T-helper 2 cell treated with Interferon-gamma antibody and Interleukin-4, amounts not matched to agents 100 ng/mL and 5 ng/mL, for 36 hours (primary cell): ENCODE results near the gene PLXND1. TPM values are rescaled to one million over a fixed set of nuclear protein-coding genes. Genes with fewer than 3 reads are reported as not detected.
"Not testable (repeated sequence)": the region's sequence is repeated elsewhere in the genome, so short reads cannot be mapped to it uniquely, and the experiment has no call there.

Source experiments
- intact Hi-C: fragments of 100-400 bp; cut with micrococcal nuclease; formaldehyde crosslinking; loops from one replicate; pipeline ENCODE4 v1.15.1; 2023
- total RNA-seq: library from RNA; stranded (reverse); gene quantifications from 2 replicates; pipeline ENCODE4 v1.2.3, GENCODE V29; 2022

Gene PLXND1
- total RNA-seq, 1 donor from 2014 or later = 1.6 TPM

DNA sequence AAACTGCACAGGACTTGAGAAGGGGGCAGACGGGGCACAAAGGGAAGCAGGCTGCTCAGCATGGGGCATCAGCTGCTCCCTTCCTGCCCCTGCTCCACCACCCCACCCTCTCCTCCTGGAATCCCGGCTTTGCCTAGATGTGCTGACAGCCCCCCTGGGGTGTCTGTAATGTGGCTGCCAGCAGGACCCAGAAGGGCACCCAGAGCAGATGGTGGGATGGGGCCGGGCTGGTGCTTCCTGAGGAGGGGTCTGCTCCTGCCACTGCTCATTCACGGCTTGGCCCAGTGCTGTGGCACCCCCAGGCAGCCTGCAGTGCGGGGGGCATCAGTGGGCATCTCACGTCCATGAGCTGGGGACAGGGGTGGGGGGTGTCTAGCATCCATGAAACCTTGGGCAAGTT is 53.3 kb downstream of the PLXND1 start:
- intact Hi-C loops = no loop called here

- intact Hi-C loops = no loop called here
These were observed 54.0 kb downstream of the PLXND1 start for GRCh38 chr3:129552287-129553050.

DNA sequence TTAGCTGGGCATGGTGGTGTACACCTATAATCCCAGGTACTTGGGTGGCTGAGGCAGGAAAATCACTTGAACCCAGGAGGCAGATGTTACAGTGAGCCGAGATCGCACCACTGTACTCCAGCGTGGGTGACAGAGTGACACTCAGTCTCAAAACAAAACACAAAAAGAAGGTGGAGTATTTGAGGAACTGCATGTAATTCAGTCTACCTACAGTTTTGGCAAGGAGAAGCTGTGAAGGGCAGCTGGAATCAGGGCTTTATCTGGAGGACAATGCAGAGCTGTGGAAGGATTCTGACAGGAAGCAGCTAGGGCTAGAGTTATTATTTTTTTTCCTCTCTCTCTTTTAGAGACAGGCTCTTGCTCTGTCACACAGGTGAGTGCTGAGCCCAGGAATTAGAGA is 56.7 kb downstream of the PLXND1 start:
- intact Hi-C loops = no loop called here

DNA sequence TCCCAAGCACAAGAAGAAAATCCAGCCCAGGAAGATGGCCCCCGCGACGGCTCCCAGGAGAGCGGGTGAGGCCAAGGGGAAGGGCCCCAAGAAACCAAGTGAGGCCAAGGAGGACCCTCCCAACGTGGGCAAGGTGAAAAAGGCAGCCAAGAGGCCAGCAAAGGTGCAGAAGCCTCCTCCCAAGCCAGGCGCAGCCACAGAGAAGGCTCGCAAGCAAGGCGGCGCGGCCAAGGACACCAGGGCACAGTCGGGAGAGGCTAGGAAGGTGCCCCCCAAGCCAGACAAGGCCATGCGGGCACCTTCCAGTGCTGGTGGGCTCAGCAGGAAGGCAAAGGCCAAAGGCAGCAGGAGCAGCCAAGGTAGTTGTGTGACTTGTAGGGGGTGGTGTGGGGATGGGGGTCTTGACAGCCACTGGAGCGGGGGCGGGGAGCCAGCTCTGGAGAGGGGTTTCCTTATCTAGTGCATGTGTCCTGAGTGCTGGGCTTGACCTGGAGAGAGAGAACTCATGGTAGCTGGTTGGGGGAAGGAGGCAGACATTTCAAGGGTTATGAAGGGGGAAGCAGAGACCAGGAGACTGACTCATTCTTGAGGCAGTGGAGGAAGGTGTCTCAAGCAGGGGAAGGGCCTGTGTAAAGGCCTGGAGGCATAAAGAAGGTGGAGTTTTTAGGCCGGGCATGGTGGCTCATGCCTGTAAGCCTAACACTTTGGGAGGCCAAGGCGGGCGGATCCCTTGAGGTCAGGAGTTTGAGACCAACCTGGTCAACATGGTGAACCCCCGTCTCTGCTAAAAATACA is 57.3 kb downstream of the PLXND1 start:
- intact Hi-C loops = no loop called here

DNA sequence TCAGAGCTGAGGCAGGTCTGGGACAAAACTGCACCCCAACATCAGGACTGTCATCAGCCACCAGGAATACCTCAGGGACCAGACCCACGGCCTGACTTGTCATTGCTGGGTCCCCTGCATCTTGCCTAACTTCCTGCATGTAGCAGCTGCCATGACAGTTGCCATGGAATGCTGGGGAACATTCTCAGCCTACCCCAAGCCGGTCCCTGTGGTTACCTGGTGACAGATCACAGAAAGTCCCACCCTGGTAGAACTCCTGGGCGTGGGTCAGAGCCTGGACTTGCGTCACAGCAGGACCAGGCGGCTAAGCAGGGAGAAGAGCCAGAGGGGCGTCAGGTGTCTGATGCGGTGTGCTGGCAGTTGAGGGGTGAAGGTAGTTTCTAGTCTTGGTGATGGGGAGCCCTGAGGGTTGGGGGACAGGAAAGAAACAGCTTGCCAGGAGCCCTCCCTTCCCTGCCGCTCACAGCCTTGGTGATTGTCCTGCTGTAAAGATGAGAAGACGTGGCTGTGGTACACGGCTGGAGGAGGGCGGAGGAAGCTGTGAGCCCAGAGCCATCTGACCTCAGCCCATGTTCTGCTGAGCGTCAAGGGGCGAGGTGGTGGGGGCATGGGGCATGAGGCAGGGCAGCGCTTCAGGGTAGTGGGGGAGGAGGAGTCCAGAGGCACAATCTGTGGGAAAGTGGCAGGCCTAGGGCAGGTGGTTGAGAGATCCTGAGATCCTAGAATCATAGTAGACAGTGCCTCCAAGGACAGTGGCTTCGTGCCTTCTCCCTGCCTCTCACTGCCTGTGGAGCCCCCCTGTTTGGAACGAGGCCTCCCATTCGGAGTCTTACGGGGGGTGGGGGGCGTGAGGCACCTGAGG is 58.1 kb downstream of the PLXND1 start:
- intact Hi-C loops = no loop called here

DNA sequence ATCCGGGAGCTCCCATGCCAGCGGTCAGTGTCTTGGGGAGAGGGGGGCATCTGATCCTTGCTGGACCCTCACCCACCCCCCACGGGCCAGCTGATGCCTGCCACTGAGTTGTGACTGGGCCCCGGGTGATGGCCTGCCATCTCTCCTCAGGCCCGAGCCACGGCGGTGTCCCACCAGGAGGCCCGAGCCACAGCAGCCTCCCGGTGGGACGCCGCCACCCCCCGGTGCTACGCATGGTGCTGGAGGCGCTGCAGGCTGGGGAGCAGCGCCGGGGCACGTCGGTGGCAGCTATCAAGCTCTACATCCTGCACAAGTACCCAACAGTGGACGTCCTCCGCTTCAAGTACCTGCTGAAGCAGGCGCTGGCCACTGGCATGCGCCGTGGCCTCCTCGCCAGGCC is 59.2 kb downstream of the PLXND1 start:
- intact Hi-C loops = no loop called here

GRCh38 chr3:129545951-129546350 is 60.5 kb downstream of the PLXND1 start:
- intact Hi-C loops = not testable (repeated sequence)

- intact Hi-C loops = no loop called here
These were observed 62.5 kb downstream of the PLXND1 start for GRCh38 chr3:129543999-129544398.

DNA sequence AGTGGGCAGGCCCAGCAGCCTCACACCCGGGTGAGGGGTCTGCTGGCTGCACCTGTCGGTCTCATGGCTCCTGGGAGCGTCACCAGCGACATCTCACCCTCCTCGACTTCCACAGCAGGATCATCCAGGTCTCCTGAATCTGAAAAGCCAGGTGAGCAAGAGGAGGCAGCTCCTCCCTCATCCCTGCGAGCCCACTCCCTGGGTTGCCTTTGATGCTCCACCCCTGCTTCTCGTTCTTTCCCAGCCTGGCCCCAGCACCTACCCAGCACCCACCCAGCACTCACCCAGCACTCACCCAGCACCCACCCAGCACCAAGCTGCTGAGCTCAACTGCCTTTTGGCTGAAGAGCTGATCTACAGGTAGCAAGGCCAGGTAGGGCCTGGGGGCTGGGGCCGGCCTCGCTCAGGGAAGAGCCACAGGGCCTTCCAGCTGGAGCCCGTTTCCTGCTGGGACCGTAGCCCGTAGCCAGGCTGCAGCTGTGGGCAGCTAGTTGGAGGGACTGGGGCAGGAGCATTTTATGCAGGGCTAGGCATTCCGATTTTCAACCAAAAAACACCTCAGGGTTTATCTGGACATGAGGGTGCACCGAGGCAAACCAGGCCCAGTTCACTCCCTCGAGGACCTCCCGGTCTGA is 63.2 kb downstream of the PLXND1 start, which contains the start of gene H1-8:
H1-8 (plus strand) TSS at position 20 of the 635 bp plus-strand sequence; CDS start at position 64, 44 bp downstream.
- intact Hi-C loops = no loop called here

- intact Hi-C loops = no loop called here
These were observed 63.7 kb downstream of the PLXND1 start for GRCh38 chr3:129542747-129543146.

DNA sequence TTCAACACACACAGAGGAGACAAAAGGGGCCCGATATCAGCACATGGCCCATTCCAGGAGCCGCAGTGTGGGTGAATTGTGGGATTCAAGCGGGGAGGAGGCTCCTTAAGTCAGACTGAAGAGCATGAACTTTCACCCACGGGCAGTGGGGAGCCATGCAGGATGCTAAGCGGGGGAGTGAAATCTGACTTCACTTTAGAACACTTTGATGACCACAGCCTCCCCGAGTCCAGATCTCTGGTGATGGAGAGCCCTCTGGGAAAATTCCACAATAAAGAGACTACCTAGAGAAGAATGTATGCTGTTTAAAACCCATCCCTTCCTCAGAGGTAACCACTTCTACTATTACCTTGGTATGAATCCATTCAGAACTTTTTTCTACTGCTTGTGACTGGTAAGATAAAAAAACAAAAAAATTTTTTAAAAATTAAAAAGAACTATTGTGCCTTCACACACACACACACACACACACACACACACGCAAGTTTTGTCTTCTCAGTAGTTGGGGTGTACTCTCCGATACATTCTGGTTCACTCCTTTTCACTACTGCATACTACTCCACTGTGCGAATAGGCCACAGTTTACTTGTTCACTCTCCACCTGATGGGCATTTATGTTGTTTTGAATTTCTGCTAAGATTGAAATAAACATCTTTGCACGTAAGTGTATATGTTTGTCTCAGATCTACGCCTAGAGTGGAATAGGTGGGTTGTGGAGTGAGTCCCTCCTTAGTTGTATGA is 65.5 kb downstream of the PLXND1 start:
- intact Hi-C loops = no loop called here

DNA sequence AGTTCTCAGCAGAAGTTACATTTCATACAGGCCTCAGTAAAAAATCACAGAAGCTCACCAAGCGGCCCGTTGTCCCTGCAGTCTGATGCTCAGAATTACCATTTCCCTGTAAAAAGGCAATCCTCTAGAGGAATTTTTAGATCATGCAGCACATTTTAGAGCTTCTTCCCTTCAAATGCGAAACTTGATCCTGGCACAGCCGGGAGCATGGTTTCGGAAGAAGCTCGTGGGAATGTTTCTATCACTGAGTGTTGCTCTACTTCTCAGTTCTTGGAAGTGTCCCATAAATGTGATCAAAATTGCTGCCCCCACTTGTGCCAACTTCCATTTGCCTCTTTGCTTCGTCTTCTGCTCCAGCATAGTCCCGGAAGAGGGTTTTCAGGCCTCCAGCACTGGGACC is 67.3 kb downstream of the PLXND1 start:
- intact Hi-C loops = no loop called here

- intact Hi-C loops = no loop called here
These were observed 69.7 kb downstream of the PLXND1 start for GRCh38 chr3:129536804-129537203.

- intact Hi-C loops = no loop called here
These were observed 70.2 kb downstream of the PLXND1 start for GRCh38 chr3:129536374-129536667.

DNA sequence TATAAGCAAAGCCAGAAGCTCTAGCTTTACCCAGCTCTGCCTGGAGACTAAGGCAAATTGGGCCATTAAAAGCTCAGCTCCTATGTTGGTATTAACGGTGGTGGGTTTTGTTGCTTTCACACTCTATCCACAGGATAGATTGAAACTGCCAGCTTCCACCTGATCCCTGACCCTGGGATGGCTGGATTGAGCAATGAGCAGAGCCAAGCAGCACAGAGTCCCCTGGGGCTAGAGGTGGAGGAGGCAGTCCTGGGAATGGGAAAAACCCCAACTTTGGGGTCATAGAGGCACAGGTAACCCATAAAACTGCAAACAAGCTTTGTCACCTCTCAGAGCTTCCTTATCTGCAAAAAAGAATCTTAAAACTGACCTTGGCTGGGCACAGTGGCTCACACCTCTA is 71.4 kb downstream of the PLXND1 start:
- intact Hi-C loops = no loop called here

- intact Hi-C loops = no loop called here
These were observed 71.9 kb downstream of the PLXND1 start for GRCh38 chr3:129534428-129535027.

- intact Hi-C loops = no loop called here
These were observed 73.1 kb downstream of the PLXND1 start for GRCh38 chr3:129533406-129533805.

DNA sequence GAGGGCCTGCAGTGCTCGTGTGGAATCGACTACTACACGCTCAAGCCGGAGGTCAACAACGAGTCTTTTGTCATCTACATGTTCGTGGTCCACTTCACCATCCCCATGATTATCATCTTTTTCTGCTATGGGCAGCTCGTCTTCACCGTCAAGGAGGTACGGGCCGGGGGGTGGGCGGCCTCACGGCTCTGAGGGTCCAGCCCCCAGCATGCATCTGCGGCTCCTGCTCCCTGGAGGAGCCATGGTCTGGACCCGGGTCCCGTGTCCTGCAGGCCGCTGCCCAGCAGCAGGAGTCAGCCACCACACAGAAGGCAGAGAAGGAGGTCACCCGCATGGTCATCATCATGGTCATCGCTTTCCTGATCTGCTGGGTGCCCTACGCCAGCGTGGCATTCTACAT is 74.2 kb downstream of the PLXND1 start:
- intact Hi-C loops = no loop called here

DNA sequence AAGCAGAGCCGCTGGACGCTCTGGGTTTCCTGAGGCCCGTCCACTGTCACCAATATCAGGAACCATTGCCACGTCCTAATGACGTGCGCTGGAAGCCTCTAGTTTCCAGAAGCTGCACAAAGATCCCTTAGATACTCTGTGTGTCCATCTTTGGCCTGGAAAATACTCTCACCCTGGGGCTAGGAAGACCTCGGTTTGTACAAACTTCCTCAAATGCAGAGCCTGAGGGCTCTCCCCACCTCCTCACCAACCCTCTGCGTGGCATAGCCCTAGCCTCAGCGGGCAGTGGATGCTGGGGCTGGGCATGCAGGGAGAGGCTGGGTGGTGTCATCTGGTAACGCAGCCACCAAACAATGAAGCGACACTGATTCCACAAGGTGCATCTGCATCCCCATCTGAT is 74.8 kb downstream of the PLXND1 start:
- intact Hi-C loops = no loop called here

DNA sequence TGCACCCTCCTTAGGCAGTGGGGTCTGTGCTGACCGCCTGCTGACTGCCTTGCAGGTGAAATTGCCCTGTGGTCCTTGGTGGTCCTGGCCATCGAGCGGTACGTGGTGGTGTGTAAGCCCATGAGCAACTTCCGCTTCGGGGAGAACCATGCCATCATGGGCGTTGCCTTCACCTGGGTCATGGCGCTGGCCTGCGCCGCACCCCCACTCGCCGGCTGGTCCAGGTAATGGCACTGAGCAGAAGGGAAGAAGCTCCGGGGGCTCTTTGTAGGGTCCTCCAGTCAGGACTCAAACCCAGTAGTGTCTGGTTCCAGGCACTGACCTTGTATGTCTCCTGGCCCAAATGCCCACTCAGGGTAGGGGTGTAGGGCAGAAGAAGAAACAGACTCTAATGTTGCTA is 75.7 kb downstream of the PLXND1 start:
- intact Hi-C loops = no loop called here
